D721Med (cell line): ENCODE measurements around the gene TBC1D25.
"Not testable (repeated sequence)": the region's sequence is repeated elsewhere in the genome, so short reads cannot be mapped to it uniquely, and the experiment has no call there.

Experiments used
- DNase-seq: peaks from one replicate; pipeline ENCODE4 v3.0.0; 2011; ENCODE audit warnings: low spot score; ENCODE audit not compliant: insufficient read length
- FAIRE-seq: peaks from 2 replicates; lab custom pipeline; 2011; peaks lifted over from hg19 to GRCh38; lab: Jason Lieb, UNC
- CTCF ChIP-seq: IDR thresholded peaks from 2 replicates; pipeline ENCODE4 v1.5.1; 2012; ENCODE audit warnings: mild to moderate bottlenecking, control low read depth; ENCODE audit not compliant: insufficient read depth; ENCODE audit errors: missing control alignments

TBC1D25 gene

GRCh38 chrX:48523682-48524081, 15.8 kb upstream of the TBC1D25 start:
- TF ChIP-seq CTCF, result no peak
- FAIRE-seq (no peak), DNase-seq (no peak)

- not testable (repeated sequence) for FAIRE-seq, DNase-seq
Measured at GRCh38 chrX:48525853-48526252, 13.7 kb upstream of the TBC1D25 start.

GRCh38 chrX:48530736-48531135, 8.8 kb upstream of the TBC1D25 start:
- FAIRE-seq, result no peak
- no peak for TF ChIP-seq CTCF
- DNase-seq, result no peak

GRCh38 chrX:48531358-48531959, 8.1 kb upstream of the TBC1D25 start:
- DNase-seq, result no peak
- FAIRE-seq, result no peak
- TF ChIP-seq CTCF, result no peak

- no peak for FAIRE-seq
- TF ChIP-seq CTCF, result no peak
- no peak for DNase-seq
Measured at GRCh38 chrX:48532161-48532560, 7.4 kb upstream of the TBC1D25 start.

GRCh38 chrX:48533165-48533564, 6.3 kb upstream of the TBC1D25 start:
- FAIRE-seq (no peak), DNase-seq (no peak)
- TF ChIP-seq CTCF, result no peak

GRCh38 chrX:48538641-48539344, 721 bp upstream of the TBC1D25 start:
- no peak for FAIRE-seq
- no peak for TF ChIP-seq CTCF
- no peak for DNase-seq
